PC-3 (cell line): ENCODE results near the gene FAM163B. TPM values are rescaled to one million over a fixed set of nuclear protein-coding genes. Genes with fewer than 3 reads are reported as not detected.

Experiments
- ATAC-seq: fragments of 200-7000 bp; cut with Tn5 transposase; 2 replicates; pipeline ENCODE4 v1.9.1; 2020; ENCODE audit warnings: mild to moderate bottlenecking, moderate library complexity
- BruUV-seq: library from RNA; stranded (reverse); fragments of 400-500 nt; replicated peaks from 2 replicates; lab custom pipeline; 2021; lab: Mats Ljungman, UMichigan
- CTCF ChIA-PET: fragments of 300-600 bp; sonication (Branson Sonifier 250); formaldehyde crosslinking; loops from one replicate; lab custom pipeline; 2022; ENCODE audit warnings: antibody characterized with exemption; lab: Charles Lee
- POLR2A ChIA-PET: fragments of 300-600 bp; sonication (Branson Sonifier 250); formaldehyde crosslinking; loops from one replicate; lab custom pipeline; 2022; ENCODE audit warnings: antibody characterized with exemption; ENCODE audit not compliant: unreplicated experiment; lab: Charles Lee
- DNase-seq: peaks from one replicate; pipeline ENCODE4 v3.0.0-alpha.2; 2015
- H2AFZ ChIP-seq: fragments of 300-600 bp; sonication (generic); 2 replicates; pipeline ENCODE4 v1.6.0; 2016; ENCODE audit warnings: antibody characterized with exemption, low read length
- H3F3A ChIP-seq: fragments of 300-600 bp; sonication (generic); one replicate; pipeline ENCODE4 v1.6.0; 2017; ENCODE audit warnings: antibody characterized with exemption, low read length, control low read depth, mild to moderate bottlenecking; ENCODE audit not compliant: unreplicated experiment
- H3K27ac ChIP-seq: fragments of 300-600 bp; sonication (generic); 2 replicates; pipeline ENCODE4 v1.5.1; 2016; ENCODE audit warnings: mild to moderate bottlenecking, low read length
- H3K27me3 ChIP-seq: fragments of 300-600 bp; sonication (generic); 2 replicates; pipeline ENCODE4 v1.6.1; 2016; ENCODE audit warnings: low read length, mixed read lengths
- H3K36me3 ChIP-seq: fragments of 300-600 bp; sonication (generic); 2 replicates; pipeline ENCODE4 v1.6.1; 2016; ENCODE audit warnings: low read depth, mixed run types, low read length, mixed read lengths
- H3K4me1 ChIP-seq: fragments of 300-600 bp; sonication (generic); 2 replicates; pipeline ENCODE4 v1.5.1; 2016; ENCODE audit warnings: low read length; ENCODE audit not compliant: insufficient read depth
- H3K4me2 ChIP-seq: fragments of 300-600 bp; sonication (generic); 2 replicates; pipeline ENCODE4 v1.6.0; 2016; ENCODE audit warnings: low read length
- H3K4me3 ChIP-seq: fragments of 300-600 bp; sonication (generic); 2 replicates; pipeline ENCODE4 v1.5.1; 2016; ENCODE audit warnings: mild to moderate bottlenecking, low read length, mixed read lengths
- H3K79me2 ChIP-seq: fragments of 300-600 bp; sonication (generic); 2 replicates; pipeline ENCODE4 v1.6.1; 2017; ENCODE audit warnings: low read length, mixed read lengths
- H3K9ac ChIP-seq: fragments of 300-600 bp; sonication (generic); 2 replicates; pipeline ENCODE4 v1.6.0; 2016; ENCODE audit warnings: mild to moderate bottlenecking, low read length
- H3K9me2 ChIP-seq: fragments of 300-600 bp; sonication (generic); replicated peaks from 2 replicates; pipeline ENCODE4 v1.6.1; 2016; ENCODE audit warnings: mixed run types, low read length, mixed read lengths
- H3K9me3 ChIP-seq: fragments of 300-600 bp; sonication (generic); 2 replicates; pipeline ENCODE4 v1.6.1; 2016; ENCODE audit warnings: low read length, mixed read lengths
- H4K20me1 ChIP-seq: fragments of 300-600 bp; sonication (generic); 2 replicates; pipeline ENCODE4 v1.6.1; 2016; ENCODE audit warnings: low read length, mixed read lengths
- EZH2 ChIP-seq: fragments of 300-600 bp; sonication (generic); IDR thresholded peaks from one replicate; pipeline ENCODE4 v1.6.1; 2017; ENCODE audit warnings: antibody characterized with exemption, mild to moderate bottlenecking, low read length; ENCODE audit not compliant: unreplicated experiment
- EZH2phosphoT487 ChIP-seq: fragments of 300-600 bp; sonication (generic); IDR thresholded peaks from 2 replicates; pipeline ENCODE4 v1.6.1; 2018; ENCODE audit warnings: mild to moderate bottlenecking, antibody characterized with exemption, low read length, borderline replicate concordance
- intact Hi-C: fragments of 100-400 bp; cut with micrococcal nuclease; formaldehyde crosslinking; loops from 2 replicates; pipeline ENCODE4 v1.9.0; 2023
- total RNA-seq: library from RNA; depleted of rRNA; stranded (reverse); fragments of >200 nt; gene quantifications from 2 replicates; pipeline ENCODE4 v1.2.3, GENCODE V29; 2014
- TF ChIP-seq, protein P1 (sequence below): fragments of 300-600 bp; sonication (generic); conservative IDR thresholded peaks from 2 replicates; pipeline ENCODE4 v1.5.1; 2017; ENCODE audit warnings: antibody characterized with exemption, low read depth, mild to moderate bottlenecking, low read length

Gene FAM163B
- total RNA-seq, 1 experiment from 2014 or later, result not detected

DNA sequence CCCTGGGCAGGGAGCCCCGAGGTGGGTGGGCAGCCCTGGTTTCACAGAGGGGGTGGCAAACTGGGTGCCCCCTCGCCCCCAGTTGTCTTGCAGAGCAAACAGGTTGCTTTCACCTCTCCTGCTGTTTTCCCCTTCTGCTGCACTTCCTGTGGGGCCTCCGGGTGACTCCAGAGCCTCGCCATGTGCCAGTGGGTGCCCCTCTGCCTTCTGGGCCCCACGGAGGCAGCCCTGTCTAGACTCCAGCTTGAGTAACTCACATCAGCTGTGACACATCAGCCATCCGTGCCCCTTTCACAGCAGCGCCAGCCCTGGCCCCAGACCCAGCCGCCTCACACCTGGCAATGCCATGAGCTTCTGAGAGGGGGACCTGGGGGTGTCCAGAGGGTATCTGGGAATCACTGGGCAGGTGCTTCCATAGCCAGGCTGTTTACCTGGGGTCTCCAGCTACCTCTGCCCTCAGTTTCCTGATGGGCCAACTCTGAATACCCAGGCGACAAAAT lies 37.7 kb downstream of the FAM163B start:
- Histone ChIP-seq H3K27ac (no peak overlapping the region), H3K9me3 (no peaks in the 10 kb centered on the region), H4K20me1 (no peaks in the 10 kb centered on the region), H3K4me1 (no peaks in the 10 kb centered on the region), H3K9ac (no peak overlapping the region), H3K4me2 (no peak overlapping the region), H3F3A (no peaks in the 10 kb centered on the region), H3K36me3 (no peaks in the 10 kb centered on the region), H3K4me3 (no peak overlapping the region), H2AFZ (no peak overlapping the region), H3K79me2 (no peaks in the 10 kb centered on the region), H3K27me3 (peaks cover 10% of the 10 kb centered on the region), H3K9me2 (no peaks in the 10 kb centered on the region)
- no peak for DNase-seq
- TF ChIP-seq, protein P1, sequence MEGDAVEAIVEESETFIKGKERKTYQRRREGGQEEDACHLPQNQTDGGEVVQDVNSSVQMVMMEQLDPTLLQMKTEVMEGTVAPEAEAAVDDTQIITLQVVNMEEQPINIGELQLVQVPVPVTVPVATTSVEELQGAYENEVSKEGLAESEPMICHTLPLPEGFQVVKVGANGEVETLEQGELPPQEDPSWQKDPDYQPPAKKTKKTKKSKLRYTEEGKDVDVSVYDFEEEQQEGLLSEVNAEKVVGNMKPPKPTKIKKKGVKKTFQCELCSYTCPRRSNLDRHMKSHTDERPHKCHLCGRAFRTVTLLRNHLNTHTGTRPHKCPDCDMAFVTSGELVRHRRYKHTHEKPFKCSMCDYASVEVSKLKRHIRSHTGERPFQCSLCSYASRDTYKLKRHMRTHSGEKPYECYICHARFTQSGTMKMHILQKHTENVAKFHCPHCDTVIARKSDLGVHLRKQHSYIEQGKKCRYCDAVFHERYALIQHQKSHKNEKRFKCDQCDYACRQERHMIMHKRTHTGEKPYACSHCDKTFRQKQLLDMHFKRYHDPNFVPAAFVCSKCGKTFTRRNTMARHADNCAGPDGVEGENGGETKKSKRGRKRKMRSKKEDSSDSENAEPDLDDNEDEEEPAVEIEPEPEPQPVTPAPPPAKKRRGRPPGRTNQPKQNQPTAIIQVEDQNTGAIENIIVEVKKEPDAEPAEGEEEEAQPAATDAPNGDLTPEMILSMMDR, result no peak
- TF ChIP-seq EZH2phosphoT487 (no peak), EZH2 (no peak)
- POLR2A ChIA-PET, result no interaction called here
- CTCF ChIA-PET, result no interaction called here
- intact Hi-C loops, result no loop called here
- no TSS peak for BruUV-seq
- ATAC-seq, result no peak

DNA sequence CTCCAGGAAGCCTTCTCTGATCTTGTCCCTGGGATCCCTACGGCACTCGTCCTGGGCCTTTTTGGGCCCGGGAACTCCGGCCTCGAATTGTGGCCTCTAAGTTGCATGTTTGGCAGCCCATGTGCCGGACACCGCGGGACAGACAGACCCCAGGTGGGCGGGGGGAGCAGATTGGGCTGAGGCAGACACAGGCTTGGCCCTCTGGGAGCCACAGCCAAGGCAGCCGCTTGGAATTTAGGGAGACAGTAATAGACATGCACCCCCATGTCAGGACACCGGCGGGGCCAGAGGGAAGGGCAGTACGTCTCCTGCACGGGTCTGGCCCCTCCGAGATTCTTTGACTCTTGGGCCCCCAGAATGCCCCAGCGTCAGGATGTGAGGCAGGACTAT lies 38.5 kb downstream of the FAM163B start:
- TF ChIP-seq, protein P1, result no peak
- TF ChIP-seq EZH2phosphoT487 (no peak), EZH2 (no peak)
- Histone ChIP-seq H3K4me2 (no peak overlapping the region), H3K79me2 (no peaks in the 10 kb centered on the region), H3K9me3 (no peaks in the 10 kb centered on the region), H2AFZ (no peak overlapping the region), H3K27me3 (peaks cover 9% of the 10 kb centered on the region; the same call in 1 of the 2 replicates), H3K4me3 (no peak overlapping the region), H4K20me1 (no peaks in the 10 kb centered on the region), H3K4me1 (no peaks in the 10 kb centered on the region), H3K9ac (no peak overlapping the region), H3K27ac (no peak overlapping the region), H3K36me3 (no peaks in the 10 kb centered on the region), H3K9me2 (no peaks in the 10 kb centered on the region), H3F3A (no peaks in the 10 kb centered on the region)
- intact Hi-C loops, result no loop called here
- POLR2A ChIA-PET, result no interaction called here
- no peak for DNase-seq
- ATAC-seq, result no peak
- BruUV-seq, result no TSS peak
- CTCF ChIA-PET, result no interaction called here

DNA sequence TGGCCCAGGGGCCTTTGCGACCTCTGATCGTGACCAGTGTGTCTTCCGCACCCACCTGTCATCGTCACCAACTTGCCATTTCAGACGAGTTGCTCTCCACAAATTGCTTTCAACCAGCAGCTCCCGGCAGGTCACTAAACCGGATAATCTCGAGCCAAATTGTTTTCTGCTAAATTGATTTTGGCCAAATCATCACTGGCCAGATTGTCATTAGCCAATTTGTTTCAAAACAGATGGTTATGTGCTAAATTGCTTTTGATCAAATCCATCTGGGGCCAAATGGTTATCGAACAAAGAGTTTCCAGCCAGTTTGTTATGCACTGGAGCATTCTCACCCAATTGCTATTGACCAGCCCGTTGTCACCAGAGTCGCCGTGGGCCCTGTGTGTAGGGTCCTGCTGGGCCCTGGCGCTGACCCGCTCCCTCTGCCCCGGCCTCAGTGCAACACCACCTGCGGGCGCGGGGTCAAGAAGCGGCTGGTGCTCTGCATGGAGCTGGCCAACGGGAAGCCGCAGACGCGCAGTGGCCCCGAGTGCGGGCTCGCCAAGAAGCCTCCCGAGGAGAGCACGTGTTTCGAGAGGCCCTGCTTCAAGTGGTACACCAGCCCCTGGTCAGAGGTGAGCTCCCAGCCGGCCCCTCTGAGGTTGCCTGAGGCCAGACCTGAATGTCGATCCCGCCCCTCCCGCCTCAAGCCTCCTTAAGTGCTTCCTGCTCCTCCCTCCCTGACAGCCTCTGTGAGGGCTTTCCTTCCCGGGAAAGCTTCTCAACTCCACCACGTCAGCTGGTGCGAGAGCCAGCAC lies 39.1 kb downstream of the FAM163B start:
- ChIA-PET POLR2A (no interaction called here), CTCF (no interaction called here)
- H3K27ac ChIP-seq, result no peak overlapping the region
- H3K79me2 ChIP-seq, result no peaks in the 10 kb centered on the region
- no peaks in the 10 kb centered on the region for H3K4me1 ChIP-seq
- no peaks in the 10 kb centered on the region for H3F3A ChIP-seq
- DNase-seq (no peak), ATAC-seq (no peak)
- intact Hi-C loops, result no loop called here
- H3K36me3 ChIP-seq, result no peaks in the 10 kb centered on the region
- BruUV-seq, result no TSS peak
- no peak overlapping the region for H3K4me3 ChIP-seq
- H3K4me2 ChIP-seq, result no peak overlapping the region
- H3K9me3 ChIP-seq, result no peaks in the 10 kb centered on the region
- H2AFZ ChIP-seq, result no peak overlapping the region
- H3K9me2 ChIP-seq, result no peaks in the 10 kb centered on the region
- H4K20me1 ChIP-seq, result no peaks in the 10 kb centered on the region
- peaks cover 9% of the 10 kb centered on the region; the same call in 1 of the 2 replicates for H3K27me3 ChIP-seq
- no peak overlapping the region for H3K9ac ChIP-seq
- TF ChIP-seq, protein P1, result no peak
- TF ChIP-seq EZH2phosphoT487, result no peak
- TF ChIP-seq EZH2, result no peak
